HG03175 (cell line): ENCODE data around the gene TMEM156.
"Not testable (repeated sequence)": the region's sequence is repeated elsewhere in the genome, so short reads cannot be mapped to it uniquely, and the experiment has no call there.

Experiments used
- ATAC-seq: cut with Tn5 transposase; IDR thresholded peaks from one replicate; pipeline ENCODE4 v1.9.1; 2021; ENCODE audit warnings: mild to moderate bottlenecking, moderate library complexity; ENCODE audit not compliant: unreplicated experiment

TMEM156 gene

GRCh38 chr4:38958453-38959190, 73.6 kb downstream of the TMEM156 start:
- ATAC-seq: no peak

GRCh38 chr4:38957893-38958292, 74.3 kb downstream of the TMEM156 start:
- no peak for ATAC-seq

- no peak for ATAC-seq
Observed at GRCh38 chr4:38957261-38957815, 74.9 kb downstream of the TMEM156 start.

GRCh38 chr4:38955957-38956356, 76.3 kb downstream of the TMEM156 start:
- ATAC-seq: no peak

- no peak for ATAC-seq
Observed at GRCh38 chr4:38954727-38955126, 77.5 kb downstream of the TMEM156 start.

- no peak for ATAC-seq
Observed at GRCh38 chr4:38952017-38952416, 80.2 kb downstream of the TMEM156 start.

GRCh38 chr4:38951598-38951997, 80.6 kb downstream of the TMEM156 start:
- no peak for ATAC-seq

- no peak for ATAC-seq
Observed at GRCh38 chr4:38950734-38951133, 81.5 kb downstream of the TMEM156 start.

- ATAC-seq: no peak
Observed at GRCh38 chr4:38950159-38950558, 82.0 kb downstream of the TMEM156 start.

GRCh38 chr4:38949411-38950051, 82.7 kb downstream of the TMEM156 start:
- ATAC-seq: no peak

- ATAC-seq: no peak
Observed at GRCh38 chr4:38948551-38948950, 83.7 kb downstream of the TMEM156 start.

GRCh38 chr4:38946919-38947318, 85.3 kb downstream of the TMEM156 start:
- no peak for ATAC-seq

- no peak for ATAC-seq
Observed at GRCh38 chr4:38944440-38944839, 87.8 kb downstream of the TMEM156 start.

GRCh38 chr4:38943343-38943742, 88.9 kb downstream of the TMEM156 start:
- no peak for ATAC-seq

GRCh38 chr4:38941906-38942305, 90.3 kb downstream of the TMEM156 start:
- ATAC-seq: not testable (repeated sequence)

GRCh38 chr4:38940476-38940875, 91.7 kb downstream of the TMEM156 start:
- ATAC-seq: no peak

- ATAC-seq: peak; percentile 96
Observed at GRCh38 chr4:38939165-38939564, 93.0 kb downstream of the TMEM156 start.

GRCh38 chr4:38935391-38936073, 96.7 kb downstream of the TMEM156 start:
- no peak for ATAC-seq

GRCh38 chr4:38931125-38931524, 101.1 kb downstream of the TMEM156 start:
- ATAC-seq: no peak

GRCh38 chr4:38930707-38931106, 101.5 kb downstream of the TMEM156 start:
- no peak for ATAC-seq

GRCh38 chr4:38930204-38930603, 102.0 kb downstream of the TMEM156 start:
- ATAC-seq: no peak

- ATAC-seq: no peak
Observed at GRCh38 chr4:38928974-38929373, 103.2 kb downstream of the TMEM156 start.
